ENCODE data around the gene PALLD. TPM values are rescaled to one million over a fixed set of nuclear protein-coding genes. Genes with fewer than 3 reads are reported as not detected.

PALLD gene
- total RNA-seq, 1 donor from 2014 or later = 104 TPM

DNA sequence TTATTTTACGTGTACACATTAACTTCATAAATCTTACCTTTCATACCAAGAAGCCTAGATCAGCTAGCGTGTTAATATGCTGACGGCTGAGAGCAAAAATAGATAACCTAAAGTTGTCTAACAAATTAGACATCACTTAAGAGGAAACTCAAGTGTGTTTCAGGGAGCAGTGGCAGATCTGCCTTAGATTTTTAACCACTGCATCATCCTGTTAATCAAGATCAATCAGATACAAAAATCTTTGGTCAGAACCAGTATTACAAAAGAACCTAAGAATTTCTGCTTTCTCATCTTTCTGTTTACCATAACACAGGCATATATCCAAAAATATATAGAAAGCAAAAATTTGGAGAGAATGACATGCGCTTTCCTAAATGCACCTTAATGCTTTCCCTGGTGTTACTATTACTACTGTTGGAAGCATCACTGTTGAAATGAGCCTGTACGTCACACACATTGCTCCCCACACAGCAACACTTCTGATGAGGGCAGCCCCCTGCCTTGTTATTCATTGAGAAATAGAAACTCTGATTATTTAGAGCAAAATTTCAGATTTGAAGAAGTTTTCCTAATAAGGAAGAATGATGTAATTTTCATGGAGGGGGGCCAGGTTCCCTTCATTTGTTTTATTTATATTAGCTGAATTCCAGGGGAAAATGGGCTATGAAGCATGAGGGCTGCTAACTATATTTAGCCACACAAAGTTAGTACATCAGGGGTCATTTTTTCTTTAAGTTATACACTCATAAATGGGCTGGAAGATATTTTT is 360.9 kb downstream of the PALLD start:
- intact Hi-C loops (cut with DNase I) = no loop called here
- DNase-seq (ENCODE audit: low spot score) = no peak
- ATAC-seq = peak; percentile 57

DNA sequence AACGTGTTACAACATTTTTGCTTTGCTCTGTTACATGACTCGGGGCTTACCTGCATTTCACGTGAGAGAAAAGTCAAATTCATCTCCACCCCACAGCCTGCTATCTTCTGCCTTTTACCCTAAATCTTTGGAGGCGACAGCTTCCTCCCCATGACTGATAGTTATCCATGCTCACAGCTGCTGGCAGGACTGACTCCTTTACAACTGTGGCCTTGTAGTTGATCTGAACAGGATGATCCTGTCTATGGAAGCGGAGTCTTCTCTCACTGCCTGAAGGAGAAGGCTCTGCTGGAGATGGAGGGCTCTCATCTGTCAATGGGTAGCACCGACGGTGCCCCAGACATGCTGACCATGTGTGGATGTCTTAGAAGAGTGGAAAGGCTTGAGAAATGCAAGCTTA is 362.2 kb downstream of the PALLD start:
- ATAC-seq = no peak
- no peak for DNase-seq (ENCODE audit: low spot score)
- intact Hi-C loops (cut with DNase I) = no loop called here

DNA sequence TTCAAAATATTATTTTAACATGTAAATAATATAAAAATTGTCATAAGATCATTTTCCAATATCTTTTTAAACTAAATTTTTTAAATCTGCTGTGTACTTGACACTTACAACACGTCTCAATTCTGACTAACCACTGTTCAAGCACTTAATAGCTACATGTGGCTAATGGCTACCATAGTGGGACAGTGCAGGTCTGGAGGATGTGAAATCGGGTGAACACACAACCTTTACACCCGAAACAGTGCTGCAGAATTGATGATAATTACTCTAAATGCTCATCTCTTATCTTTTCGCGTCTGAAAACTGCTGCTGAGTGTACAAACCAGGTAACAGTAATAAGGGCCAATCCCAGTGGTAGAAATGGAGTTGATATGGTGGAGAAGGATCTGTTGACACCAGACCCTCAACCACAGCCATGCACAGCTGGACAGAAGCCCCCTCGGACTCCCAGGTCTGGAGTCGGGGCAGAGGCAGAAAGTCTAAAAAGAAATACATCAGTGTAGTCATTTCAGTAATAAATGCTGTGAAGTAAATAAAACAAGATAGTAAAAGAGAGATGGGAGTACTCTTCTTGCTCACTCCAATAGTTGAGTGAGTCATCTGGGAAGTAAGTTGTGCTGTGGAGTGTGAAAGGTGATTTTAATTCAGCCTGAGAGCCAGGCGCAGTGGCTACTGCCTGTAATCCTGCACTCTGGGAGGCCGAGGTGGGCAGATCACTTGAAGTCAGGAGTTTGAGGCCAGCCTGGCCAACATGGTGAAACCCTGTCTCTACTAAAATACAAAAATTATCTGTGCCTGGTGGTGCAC is 363.2 kb downstream of the PALLD start:
- DNase-seq (ENCODE audit: low spot score) (no peak), ATAC-seq (no peak)
- intact Hi-C loops (cut with DNase I) = no loop called here

DNA sequence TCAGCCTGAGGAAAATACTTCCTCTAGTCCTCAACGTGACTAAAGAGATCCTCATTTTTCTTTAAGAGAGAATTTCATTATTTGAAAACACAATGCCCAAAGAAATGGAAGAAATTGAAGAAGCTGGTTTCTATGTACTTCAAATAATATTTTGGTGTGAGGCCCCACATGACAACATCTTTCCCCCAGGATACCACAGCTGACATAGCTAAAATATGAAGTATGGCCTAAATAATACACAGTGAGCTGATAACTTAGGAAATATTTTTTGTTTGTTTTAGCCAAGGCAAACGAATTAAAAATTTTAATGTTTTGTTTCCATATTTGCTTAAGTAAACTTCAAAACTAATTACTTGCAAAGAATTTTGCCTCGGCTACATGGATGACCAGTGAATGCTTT is 364.0 kb downstream of the PALLD start:
- DNase-seq (ENCODE audit: low spot score) (no peak), ATAC-seq (no peak)
- intact Hi-C loops (cut with DNase I) = no loop called here

DNA sequence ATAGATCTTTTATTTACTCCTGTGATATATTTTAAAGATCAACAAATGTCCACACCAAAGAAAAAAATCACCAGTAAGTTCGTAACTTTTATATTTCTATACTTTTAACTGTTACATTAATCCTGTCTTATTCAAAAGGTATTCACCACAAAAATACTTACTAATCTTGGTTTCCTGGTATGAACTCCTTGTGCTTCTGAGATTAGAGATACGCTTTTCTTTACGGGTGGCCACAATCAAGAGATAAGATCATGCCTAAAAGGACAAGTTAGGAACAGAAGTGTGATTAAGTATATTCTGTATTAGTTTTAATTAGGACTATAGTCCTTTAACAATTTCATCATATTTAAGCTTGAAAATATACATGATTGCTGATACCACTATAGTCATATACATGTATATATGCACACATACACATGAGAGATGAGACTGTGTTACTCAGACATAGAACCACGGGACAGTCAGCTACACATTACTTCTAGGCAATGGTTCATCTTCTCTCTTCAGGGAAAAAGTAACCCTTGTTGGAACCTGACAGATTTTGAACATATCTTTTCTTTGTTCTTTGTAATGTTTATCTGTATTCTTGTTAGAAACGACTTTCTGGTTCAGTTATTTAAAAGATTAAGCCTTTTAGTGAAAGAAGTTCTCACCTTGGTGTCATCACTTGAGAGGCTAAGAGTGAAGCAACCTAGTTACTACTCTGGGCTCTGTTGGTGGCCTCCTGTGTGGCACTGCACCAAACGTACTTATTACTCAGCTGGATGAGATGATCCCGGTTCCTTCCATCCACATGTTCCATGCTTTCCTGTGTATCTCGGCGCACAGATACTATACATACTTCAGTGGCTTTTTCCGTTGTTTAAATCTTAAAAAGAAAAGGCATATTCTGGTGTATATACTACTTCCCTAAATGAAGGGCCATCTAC is 367.1 kb downstream of the PALLD start:
- ATAC-seq = no peak
- intact Hi-C loops (cut with DNase I) = no loop called here
- DNase-seq (ENCODE audit: low spot score) = no peak

DNA sequence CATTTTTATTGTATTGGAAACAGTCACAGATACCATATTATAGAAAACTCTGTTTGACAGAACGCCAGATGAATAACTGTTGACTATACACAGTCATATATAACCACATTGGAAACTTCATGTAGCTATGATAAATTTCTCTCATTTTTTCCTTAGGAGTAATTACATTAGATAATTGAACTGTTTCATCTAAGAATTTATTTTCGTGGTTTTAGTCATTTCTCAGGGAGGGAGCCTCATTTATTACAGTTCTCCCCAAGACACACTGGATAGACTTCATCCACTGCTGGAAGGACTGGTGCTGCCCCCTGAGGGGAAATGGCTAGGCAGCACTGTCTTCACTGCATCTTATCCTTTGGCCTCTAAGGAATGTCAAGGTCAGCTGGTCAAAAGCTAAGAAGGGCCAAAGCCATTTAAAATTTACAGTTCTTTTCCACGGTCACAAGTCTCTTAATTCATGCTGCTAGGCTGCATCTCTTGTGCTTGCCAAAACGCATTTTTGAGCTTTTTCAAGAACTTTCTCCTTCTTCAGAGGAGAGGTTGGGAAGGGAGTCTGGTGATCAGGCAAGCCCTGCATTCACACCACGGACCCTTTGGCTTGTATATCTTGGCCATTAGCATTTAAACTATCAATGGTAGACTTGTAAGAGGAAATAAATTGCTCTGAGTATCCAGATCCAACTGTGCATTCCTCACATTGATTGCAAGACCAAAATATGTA is 368.1 kb downstream of the PALLD start:
- peak; percentile 89 for ATAC-seq

DNA sequence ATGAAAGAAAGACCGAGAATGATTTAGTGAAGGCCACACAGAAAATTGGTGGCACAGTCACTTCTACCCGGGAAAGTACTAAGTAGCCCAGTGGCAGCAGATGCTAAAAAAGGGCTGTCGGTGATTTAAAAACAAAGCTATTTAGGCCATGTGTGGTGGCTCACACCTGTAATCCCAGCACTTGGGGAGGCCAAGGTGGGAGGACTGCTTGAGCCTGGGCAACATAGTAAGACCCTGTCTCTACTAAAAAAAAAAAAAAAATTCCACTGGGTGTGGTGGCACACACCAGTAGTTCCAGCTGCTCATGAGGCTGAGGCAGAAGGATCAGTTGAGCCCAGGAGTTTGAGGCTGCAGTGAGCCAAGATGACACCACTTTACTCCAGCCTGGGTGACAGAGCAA is 369.0 kb downstream of the PALLD start:
- ATAC-seq (no peak), DNase-seq (ENCODE audit: low spot score) (no peak)
- intact Hi-C loops (cut with DNase I) = no loop called here

More for the DNA sequence above, 368.1 kb downstream of the PALLD start:
- no peak for DNase-seq (ENCODE audit: low spot score)
- intact Hi-C loops (cut with DNase I) = no loop called here

DNA sequence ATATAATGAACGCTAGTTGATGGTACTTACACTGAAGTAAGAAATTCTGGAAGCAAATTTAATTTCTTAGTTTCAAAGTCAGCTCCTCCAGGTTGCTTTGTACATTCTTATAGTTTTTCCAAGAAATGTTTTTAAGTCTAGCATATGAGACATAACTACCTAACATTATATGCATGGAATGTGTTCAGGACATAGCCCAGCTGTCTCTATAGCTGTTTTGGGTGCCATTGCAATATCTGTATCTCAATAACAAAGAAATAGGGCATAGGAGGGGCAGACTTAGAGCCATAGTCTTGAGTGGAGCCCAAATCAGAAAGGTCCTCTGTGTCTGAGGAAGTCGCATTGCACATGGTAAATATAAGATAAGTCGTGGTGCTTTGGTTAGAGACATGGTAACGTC is 369.8 kb downstream of the PALLD start:
- ATAC-seq = no peak
- intact Hi-C loops (cut with DNase I) = no loop called here
- no peak for DNase-seq (ENCODE audit: low spot score)

DNA sequence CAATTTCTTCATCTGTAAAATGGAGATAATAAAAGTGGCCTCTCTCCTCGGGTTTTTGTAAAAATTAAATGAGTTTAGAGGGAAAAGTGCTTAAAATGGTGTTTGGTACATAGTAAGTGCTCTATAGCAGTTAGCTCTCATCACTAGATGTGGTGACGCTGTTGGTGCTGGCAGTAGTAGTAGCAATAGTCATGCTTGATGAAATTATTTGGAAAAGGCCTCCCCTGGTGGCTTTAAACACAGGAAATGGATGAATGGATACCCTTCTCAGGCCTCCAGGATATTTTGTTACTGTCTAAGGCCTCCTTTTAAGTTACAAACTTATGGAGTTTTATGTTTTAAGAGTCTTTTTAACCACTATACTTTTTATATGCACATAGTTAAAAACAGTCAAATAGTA is 370.3 kb downstream of the PALLD start:
- no peak for ATAC-seq
- intact Hi-C loops (cut with DNase I) = no loop called here
- no peak for DNase-seq (ENCODE audit: low spot score)

DNA sequence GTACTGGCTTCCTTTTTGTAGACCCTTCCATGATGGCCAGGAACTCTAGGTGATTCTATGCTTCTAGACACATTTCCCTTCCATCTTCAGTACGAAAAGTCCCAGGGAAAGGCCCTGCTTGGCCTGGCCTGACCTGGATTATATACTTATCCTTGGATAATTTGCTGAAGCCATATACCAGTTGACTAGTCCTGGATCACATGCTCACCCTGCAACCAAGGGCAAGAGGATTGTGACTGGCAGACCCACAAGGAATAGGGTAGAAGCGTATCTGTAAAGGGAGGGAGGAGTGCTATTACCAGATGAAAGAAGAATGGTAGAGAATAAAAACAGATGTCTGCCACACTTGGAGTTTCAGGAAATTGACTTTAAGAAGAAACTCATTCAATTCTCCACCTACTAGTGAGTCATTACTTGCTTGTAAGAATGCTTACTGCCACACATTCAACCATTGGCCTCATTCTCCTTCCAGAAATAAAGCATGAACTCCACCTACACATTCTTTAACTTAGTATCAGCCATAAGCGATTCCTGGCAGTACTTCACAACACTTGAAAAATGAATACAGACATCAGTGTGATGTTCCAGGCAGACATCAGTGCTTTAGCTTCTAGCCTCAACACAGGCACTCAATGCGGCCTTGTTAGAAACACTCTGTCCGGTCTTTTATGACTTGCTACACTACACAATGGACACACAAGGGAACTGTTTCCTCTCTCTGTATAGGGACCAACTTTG is 371.4 kb downstream of the PALLD start:
- ATAC-seq = no peak
- intact Hi-C loops (cut with DNase I) = no loop called here
- no peak for DNase-seq (ENCODE audit: low spot score)

DNA sequence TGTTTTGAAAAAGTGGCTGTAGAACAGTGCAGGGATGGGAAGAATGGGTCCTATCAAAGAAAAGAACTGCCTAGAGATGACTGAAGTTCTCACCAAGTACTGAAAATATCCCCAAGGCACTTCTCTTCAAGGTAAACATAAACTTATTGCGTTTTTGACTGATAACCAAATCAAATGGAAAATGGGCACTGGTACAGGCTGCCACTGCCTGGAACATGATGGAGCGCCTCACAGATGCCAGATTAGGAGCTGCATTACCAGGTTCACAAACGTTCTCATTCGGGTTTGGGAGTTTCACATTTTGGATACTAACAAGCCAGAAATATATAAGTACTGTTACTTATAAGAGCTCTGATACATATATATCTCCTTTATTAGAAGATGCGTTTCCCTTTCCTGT is 371.9 kb downstream of the PALLD start:
- DNase-seq (ENCODE audit: low spot score) (no peak), ATAC-seq (no peak)
- intact Hi-C loops (cut with DNase I) = no loop called here

DNA sequence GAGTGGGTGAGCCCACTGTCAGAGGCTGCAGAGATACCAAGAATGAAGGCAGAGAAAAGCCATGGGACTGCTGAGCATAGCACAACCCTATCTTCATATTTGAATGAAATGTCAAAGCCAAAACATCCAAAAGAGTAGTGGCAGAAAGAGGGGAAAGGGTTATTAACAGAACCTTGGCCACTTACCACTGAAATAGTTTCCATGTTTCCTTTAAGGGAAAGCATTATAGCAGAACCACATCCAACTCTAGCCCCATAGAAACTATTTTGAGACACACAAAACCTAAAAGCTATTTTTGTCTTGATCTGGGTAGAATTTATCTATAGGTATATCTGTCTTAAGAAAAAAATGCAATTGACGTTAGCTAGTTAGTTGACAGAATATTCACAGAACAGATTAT is 373.2 kb downstream of the PALLD start:
- DNase-seq (ENCODE audit: low spot score) (no peak), ATAC-seq (no peak)
- intact Hi-C loops (cut with DNase I) = no loop called here

DNA sequence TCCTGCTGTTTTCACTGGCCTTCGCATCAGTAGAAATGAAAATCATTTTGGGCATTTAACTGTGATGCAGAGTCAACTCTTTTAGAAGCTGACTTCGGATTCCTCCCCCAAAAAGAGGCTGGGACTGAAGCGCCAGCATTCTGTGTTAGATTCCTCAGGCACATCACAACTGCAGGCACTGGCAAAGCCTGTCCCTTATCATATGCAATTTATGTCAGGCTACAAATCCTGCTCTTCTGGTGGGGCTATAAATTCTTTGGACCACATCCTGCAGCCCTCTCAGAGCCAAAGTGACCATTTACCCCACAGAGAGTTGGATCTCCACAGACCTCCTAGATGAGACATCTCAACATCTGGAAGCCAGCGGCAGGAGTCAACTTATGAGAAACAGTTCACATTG is 374.8 kb downstream of the PALLD start:
- ATAC-seq (peak; percentile 27), DNase-seq (ENCODE audit: low spot score) (no peak)
- intact Hi-C loops (cut with DNase I) = no loop called here

DNA sequence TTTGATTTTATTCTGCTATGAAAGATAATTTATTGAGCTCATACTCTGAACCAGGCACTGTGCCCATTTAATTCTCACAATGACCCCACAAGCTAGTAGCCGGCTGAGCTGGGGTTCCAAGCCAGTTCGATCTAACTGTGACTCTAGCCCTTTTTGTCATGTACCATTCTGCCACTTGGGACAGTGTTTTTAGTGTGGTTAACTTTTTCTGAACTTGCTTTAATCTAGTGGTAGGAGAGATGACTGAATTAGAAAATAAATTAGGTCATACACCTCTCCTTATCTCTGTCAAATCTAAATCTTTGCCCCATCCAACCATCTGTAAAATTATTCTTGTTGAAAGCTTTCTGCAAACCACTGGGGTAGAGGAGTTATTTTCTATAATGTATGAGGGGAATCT is 377.2 kb downstream of the PALLD start:
- no peak for ATAC-seq
- intact Hi-C loops (cut with DNase I) = no loop called here
- DNase-seq (ENCODE audit: low spot score) = no peak

DNA sequence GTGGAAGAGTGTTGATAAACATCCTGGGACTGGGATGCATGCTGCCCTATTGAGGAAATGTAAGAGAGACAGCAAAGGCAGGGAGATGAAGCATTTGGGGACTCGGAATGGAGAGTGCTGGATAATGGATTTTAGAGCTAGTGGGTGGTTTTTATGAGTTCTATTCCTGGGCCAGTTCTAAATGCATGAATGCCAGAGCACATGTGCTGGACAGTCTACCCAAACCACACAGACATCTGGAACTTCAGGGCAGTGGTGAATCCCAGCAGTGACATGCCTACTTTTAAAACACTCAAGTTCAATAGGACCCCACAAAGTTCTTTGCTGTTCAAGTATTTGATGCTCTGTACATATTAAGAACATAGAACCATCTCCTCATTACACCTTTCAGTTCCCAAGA is 379.3 kb downstream of the PALLD start:
- DNase-seq (ENCODE audit: low spot score) (no peak), ATAC-seq (no peak)
- intact Hi-C loops (cut with DNase I) = no loop called here

DNA sequence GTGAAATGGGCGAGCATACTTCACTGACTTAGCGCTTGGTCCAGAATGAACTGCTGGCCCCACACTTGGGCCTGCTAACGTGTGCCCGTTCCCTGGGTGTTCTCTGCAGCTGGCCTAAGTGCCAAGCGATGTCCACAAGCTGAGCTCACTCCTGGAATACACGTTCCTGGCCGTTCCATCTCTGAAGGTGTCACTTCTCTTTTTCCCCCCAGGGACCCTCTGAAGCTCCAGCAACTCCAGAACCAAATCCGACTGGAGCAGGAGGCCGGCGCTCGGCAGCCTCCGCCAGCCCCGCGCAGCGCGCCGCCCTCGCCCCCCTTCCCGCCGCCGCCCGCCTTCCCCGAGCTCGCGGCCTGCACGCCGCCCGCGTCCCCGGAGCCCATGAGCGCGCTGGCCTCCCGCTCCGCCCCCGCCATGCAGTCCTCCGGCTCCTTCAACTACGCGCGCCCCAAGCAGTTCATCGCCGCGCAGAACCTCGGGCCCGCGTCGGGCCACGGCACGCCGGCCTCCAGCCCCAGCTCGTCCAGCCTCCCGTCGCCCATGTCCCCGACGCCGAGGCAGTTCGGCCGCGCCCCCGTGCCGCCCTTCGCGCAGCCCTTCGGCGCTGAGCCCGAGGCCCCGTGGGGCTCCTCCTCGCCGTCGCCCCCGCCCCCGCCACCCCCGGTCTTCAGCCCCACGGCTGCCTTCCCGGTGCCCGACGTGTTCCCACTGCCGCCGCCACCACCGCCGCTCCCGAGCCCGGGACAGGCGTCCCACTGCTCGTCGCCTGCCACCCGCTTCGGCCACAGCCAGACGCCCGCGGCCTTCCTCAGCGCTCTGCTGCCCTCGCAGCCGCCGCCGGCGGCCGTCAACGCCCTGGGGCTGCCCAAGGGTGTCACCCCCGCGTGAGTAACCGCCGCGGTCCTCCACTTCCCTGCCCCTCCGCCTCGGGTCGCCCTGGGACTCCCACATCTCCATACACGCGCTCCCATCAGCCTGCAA is 380.9 kb downstream of the PALLD start:
- peak; percentile 67 for DNase-seq (ENCODE audit: low spot score)
- ATAC-seq = peak; percentile 72
- intact Hi-C loops (cut with DNase I) = no loop called here

DNA sequence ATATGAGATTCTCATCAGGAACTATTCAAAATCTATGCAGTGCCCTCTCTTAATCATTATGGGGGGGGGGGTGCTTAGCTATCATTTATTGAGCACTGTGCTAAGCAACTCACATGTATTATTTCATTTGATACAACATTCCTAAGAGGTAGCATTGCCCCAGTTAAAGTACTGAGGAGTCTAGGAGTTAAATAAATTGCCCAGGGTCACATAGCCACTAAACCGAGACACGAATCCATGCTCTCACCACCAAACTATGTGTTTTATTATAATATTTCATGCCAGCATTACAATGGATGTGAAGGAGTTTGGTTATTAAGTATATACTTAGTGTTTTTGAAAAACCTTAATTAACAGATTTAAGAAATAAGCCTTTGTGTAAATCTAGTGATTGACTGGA is 381.8 kb downstream of the PALLD start:
- DNase-seq (ENCODE audit: low spot score) = no peak
- no peak for ATAC-seq
- intact Hi-C loops (cut with DNase I) = no loop called here
